HG03060 (cell line): Measurements from ENCODE around the gene FADS2.
"Not testable (repeated sequence)": the region's sequence is repeated elsewhere in the genome, so short reads cannot be mapped to it uniquely, and the experiment has no call there.

Experiments used
- ATAC-seq: cut with Tn5 transposase; IDR thresholded peaks from one replicate; pipeline ENCODE4 v1.9.1; 2021; ENCODE audit warnings: low read depth, moderate number of reproducible peaks; ENCODE audit not compliant: unreplicated experiment

FADS2 gene

GRCh38 chr11:61864814-61865775 is 37.0 kb downstream of the FADS2 start:
- ATAC-seq: no peak

- no peak for ATAC-seq
Measured at GRCh38 chr11:61866231-61866957, 38.3 kb downstream of the FADS2 start.

- ATAC-seq: no peak
Measured at GRCh38 chr11:61866958-61867343, 38.9 kb downstream of the FADS2 start.

- no peak for ATAC-seq
Measured at GRCh38 chr11:61868571-61869428, 40.7 kb downstream of the FADS2 start.

- no peak for ATAC-seq
Measured at GRCh38 chr11:61869429-61869707, 41.3 kb downstream of the FADS2 start.

- ATAC-seq: no peak
Measured at GRCh38 chr11:61869708-61870451, 41.8 kb downstream of the FADS2 start.

- no peak for ATAC-seq
Measured at GRCh38 chr11:61870541-61871031, 42.5 kb downstream of the FADS2 start.

- ATAC-seq: no peak
Measured at GRCh38 chr11:61871158-61871597, 43.1 kb downstream of the FADS2 start.

GRCh38 chr11:61872935-61873565 is 45.0 kb downstream of the FADS2 start:
- ATAC-seq: no peak

GRCh38 chr11:61873588-61874376 is 45.7 kb downstream of the FADS2 start:
- ATAC-seq: no peak

GRCh38 chr11:61874377-61874809 is 46.3 kb downstream of the FADS2 start:
- ATAC-seq: no peak

GRCh38 chr11:61874853-61875252 is 46.8 kb downstream of the FADS2 start:
- no peak for ATAC-seq

GRCh38 chr11:61875698-61876097 is 47.6 kb downstream of the FADS2 start:
- no peak for ATAC-seq

GRCh38 chr11:61879152-61879551 is 51.1 kb downstream of the FADS2 start:
- ATAC-seq: no peak

GRCh38 chr11:61880031-61880430 is 51.9 kb downstream of the FADS2 start:
- no peak for ATAC-seq

- ATAC-seq: no peak
Measured at GRCh38 chr11:61880454-61880853, 52.4 kb downstream of the FADS2 start.

- ATAC-seq: no peak
Measured at GRCh38 chr11:61881397-61881796, 53.3 kb downstream of the FADS2 start.

- not testable (repeated sequence) for ATAC-seq
Measured at GRCh38 chr11:61882267-61882666, 54.2 kb downstream of the FADS2 start.

GRCh38 chr11:61882879-61883278 is 54.8 kb downstream of the FADS2 start:
- no peak for ATAC-seq
